T-helper 1 cell treated with Interleukin-12 subunit alpha and Interleukin-12 subunit beta and Interleukin-4 antibody, amounts not matched to agents 30 μg/mL and 1 μg/mL, for 36 hours (primary cell): Measurements from ENCODE around the gene ZNF880.
"Not testable (repeated sequence)": the region's sequence is repeated elsewhere in the genome, so short reads cannot be mapped to it uniquely, and the experiment has no call there.

Source experiments
- H3K27ac Mint-ChIP-seq: one replicate; pipeline ENCODE4 v1.8.0; 2021; ENCODE audit warnings: mild to moderate bottlenecking, mixed read lengths
- H3K27me3 Mint-ChIP-seq: one replicate; pipeline ENCODE4 v1.8.0; 2021; ENCODE audit warnings: low read depth, mixed read lengths
- H3K36me3 Mint-ChIP-seq: one replicate; pipeline ENCODE4 v1.8.0; 2021; ENCODE audit warnings: low read depth, mixed read lengths
- H3K4me1 Mint-ChIP-seq: one replicate; pipeline ENCODE4 v1.8.0; 2021; ENCODE audit warnings: low read depth, mixed read lengths
- H3K4me3 Mint-ChIP-seq: one replicate; pipeline ENCODE4 v1.8.0; 2021; ENCODE audit warnings: mild to moderate bottlenecking, moderate library complexity, mixed read lengths
- H3K9me3 Mint-ChIP-seq: one replicate; pipeline ENCODE4 v1.8.0; 2021; ENCODE audit warnings: mixed read lengths

Gene ZNF880

DNA sequence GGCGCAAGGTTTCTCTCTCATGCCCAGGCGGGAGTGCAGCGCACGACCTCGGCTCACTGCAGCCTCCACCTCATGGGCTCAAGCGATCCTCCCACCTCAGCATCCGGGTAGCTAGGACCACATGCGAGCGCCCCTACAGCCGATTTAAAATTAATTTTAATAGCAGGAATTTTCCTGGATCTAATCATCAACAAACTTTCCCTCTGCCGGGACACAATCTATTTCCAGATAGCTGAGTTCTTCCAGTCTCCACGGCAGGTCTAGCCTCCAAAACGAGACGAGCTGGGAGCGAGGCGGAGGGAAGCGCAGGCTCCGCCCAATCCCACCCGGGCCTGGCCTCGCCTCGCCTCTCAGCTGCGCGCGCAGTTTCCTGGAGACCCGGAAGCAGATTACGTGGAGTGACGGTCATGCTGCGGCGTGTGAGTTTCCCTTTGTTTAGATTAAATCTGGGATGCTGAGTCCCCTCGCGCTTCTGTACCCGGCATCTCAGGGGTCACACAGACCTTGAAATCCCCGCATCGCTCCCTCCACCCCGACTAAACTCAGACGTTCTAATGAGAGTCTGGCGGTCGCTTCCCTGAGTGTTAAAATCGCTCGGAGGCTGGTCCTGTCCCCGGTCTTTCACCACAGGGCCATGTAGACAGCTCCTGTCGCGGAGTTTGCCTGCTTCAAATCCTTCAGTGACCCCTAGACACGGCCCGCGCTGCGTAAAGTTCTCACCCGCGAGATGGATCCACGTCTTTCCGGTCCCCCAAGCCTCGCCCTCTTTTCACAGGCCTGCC lies at the start of gene ZNF880:
TSS of gene ZNF880 (plus strand) at position 365 of the 782 bp plus-strand sequence. CDS start at position 408, 43 bp downstream.
- H3K4me3 Mint-ChIP-seq: peak within 1 kb of the TSS; percentile 84
- no peaks in the 10 kb centered on the region for H3K27me3 Mint-ChIP-seq
- peaks cover 65% of the 10 kb centered on the region for H3K9me3 Mint-ChIP-seq
- peak within 1 kb of the TSS; percentile 89 for H3K27ac Mint-ChIP-seq
- H3K36me3 Mint-ChIP-seq: peaks cover 38% of the 10 kb centered on the region
- peaks cover 6% of the 10 kb centered on the region for H3K4me1 Mint-ChIP-seq

DNA sequence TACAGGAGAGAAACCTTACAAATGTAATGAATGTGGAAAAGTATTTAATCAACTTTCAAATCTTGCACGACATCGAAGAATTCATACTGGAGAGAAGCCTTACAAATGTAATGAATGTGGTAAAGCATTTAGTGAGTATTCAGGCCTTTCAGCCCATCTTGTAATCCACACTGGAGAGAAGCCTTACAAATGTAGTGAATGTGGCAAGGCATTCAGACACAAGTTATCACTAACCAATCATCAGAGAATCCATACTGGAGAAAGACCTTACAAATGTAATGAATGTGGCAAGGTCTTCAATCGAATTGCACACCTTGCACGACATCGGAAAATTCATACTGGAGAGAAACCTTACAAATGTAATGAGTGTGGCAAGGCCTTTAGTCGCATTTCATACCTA lies 47.3 kb upstream of the ZNF880 start:
- Mint-ChIP-seq H3K27ac (no peak overlapping the region), H3K4me1 (no peaks in the 10 kb centered on the region), H3K4me3 (no peak overlapping the region)

DNA sequence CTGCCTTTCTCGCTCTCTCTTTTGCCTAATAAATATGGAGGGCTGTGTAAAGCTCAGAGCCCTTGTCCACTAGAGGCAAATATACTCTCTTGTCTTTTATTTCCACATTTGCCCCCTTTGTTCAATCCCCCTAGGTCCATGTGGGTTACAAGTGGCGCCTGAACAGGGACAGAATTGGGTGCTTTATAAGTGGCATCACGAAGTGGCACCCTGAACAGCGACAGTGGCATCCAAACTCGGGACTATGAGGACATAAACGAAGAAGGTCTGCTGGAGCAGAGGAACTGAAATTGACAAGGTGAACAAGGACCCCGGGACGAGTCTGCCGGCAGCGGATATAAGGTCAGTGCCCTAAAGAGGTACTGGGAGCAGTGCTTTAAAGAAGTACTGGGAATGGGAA lies 38.0 kb upstream of the ZNF880 start:
- Mint-ChIP-seq H3K36me3 (peaks cover 10% of the 10 kb centered on the region), H3K4me3 (no peak overlapping the region), H3K27ac (no peak overlapping the region), H3K9me3 (peaks cover 64% of the 10 kb centered on the region), H3K27me3 (no peaks in the 10 kb centered on the region), H3K4me1 (peaks cover 7% of the 10 kb centered on the region)

More for the DNA sequence above, 47.3 kb upstream of the ZNF880 start:
- Mint-ChIP-seq H3K36me3 (peaks cover 62% of the 10 kb centered on the region), H3K27me3 (no peaks in the 10 kb centered on the region), H3K9me3 (peaks cover 82% of the 10 kb centered on the region)

DNA sequence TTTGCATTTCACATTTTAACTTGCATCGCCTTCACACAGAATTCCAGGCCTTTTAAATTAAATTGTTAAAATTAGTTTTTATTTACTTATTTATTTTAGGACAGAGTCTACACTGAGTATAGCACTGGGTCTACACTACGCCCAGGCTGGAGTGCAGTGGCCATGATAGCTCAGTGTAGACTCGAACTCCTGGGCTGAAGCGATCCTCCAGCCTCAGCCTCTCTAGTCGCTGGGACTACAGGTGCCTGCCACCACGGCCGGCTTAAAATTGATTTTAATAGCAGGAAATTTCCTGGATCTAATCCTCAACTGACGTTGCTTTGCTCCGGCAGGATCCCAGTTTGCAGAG lies 34.0 kb upstream of the ZNF880 start:
- Mint-ChIP-seq H3K36me3 (peaks cover 13% of the 10 kb centered on the region), H3K27me3 (no peaks in the 10 kb centered on the region), H3K9me3 (peaks cover 74% of the 10 kb centered on the region), H3K27ac (peak overlapping the region; percentile 90), H3K4me1 (peaks cover 10% of the 10 kb centered on the region), H3K4me3 (peak overlapping the region; percentile 87)

DNA sequence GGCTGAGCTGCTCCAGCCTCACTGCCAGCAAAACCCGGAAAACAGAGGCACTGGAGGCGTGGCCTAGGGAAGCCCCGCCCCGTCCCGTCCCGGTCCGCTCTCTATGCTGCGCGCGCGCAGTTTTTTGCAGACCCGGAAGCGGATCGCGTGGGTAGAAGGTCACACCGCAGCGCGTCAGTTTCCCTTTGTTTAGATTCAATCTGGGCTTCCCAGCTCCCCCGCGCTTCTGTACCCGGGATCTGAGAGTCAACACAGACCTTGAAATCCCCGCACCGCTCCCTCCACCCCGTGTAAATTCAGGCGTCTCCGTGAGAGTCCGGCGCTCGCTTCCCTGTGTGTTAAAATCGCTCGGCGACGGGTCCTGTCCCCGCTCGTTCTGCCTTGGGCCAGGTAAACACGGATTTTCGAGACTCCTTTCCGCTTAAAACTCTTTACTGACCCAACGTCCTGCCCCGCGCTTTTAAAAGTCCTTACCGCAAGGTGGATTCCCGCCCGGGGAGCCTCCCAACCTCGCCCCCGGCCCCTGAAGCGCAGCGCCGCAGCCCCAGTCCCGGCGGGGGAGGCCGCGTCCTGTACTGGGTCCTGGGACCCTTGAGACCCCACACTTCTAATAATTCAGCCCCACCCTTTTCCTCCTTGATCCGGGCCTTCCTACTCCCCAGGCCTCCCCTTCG lies 33.5 kb upstream of the ZNF880 start, which contains the start of gene ZNF610:
TSS of gene ZNF610 (plus strand) at position 127 of the 674 bp plus-strand sequence. CDS start 12,930 bp downstream, outside the sequence.
- H3K27me3 Mint-ChIP-seq: no peaks in the 10 kb centered on the region
- peaks cover 11% of the 10 kb centered on the region for H3K36me3 Mint-ChIP-seq
- peak within 1 kb of the TSS; percentile 87 for H3K4me3 Mint-ChIP-seq
- peaks cover 10% of the 10 kb centered on the region for H3K4me1 Mint-ChIP-seq
- H3K27ac Mint-ChIP-seq: peak within 1 kb of the TSS; percentile 90
- H3K9me3 Mint-ChIP-seq: peaks cover 69% of the 10 kb centered on the region

DNA sequence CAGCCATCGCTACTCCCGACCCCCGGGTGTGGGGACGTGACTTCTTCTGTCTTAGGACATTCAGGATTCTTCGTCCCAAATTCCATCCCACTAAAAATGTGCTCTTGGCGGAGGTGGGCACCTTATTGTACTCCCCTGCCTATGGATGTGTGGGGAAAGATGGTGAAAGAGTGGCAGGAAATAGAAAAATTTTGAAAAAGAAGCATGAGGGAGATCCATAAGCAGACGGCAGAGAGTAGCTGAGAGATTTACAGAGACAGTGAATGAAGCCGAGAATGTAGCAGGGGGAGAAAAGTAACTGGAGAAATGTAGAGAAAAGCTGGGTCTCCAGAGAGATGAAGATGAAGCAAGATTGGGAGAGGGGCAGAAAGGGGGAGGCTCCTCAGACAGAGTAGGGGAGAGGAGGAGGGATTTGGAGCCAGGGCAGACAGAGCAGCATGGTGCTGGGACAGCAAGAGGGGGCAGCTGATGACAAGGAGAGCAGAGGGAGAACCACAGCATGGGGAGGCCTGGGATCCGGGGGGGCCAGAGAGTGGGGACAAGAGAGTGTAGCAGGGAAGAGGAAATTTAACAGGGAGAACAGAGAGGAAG lies 32.8 kb upstream of the ZNF880 start:
- Mint-ChIP-seq H3K27me3 (no peaks in the 10 kb centered on the region), H3K27ac (peak overlapping the region; percentile 87), H3K9me3 (peaks cover 64% of the 10 kb centered on the region), H3K4me1 (peaks cover 10% of the 10 kb centered on the region), H3K4me3 (peak overlapping the region; percentile 87), H3K36me3 (peaks cover 10% of the 10 kb centered on the region)

DNA sequence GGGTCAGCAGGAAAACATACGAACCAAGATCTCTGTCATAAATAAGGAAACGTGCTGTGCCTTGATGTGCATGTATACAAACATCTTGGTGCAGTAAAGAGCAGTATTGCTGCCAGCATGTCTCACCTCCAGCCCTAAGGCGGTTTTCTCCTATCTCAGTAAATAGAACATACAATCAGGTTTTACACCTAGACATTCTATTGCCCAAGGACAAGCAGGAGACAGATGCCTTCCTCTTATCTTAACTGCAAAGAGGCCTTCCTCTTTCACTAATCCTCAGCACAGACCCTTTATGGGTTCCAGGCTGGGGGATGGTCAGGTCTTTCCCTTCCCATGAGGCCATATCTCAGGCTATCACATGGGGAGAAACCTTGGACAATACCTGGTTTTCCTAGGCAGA lies 30.7 kb upstream of the ZNF880 start:
- H3K27ac Mint-ChIP-seq, H3K27me3 Mint-ChIP-seq, H3K4me3 Mint-ChIP-seq: not testable (repeated sequence)
- Mint-ChIP-seq H3K36me3 (peaks cover 10% of the 10 kb centered on the region), H3K4me1 (peaks cover 10% of the 10 kb centered on the region), H3K9me3 (peaks cover 47% of the 10 kb centered on the region)

DNA sequence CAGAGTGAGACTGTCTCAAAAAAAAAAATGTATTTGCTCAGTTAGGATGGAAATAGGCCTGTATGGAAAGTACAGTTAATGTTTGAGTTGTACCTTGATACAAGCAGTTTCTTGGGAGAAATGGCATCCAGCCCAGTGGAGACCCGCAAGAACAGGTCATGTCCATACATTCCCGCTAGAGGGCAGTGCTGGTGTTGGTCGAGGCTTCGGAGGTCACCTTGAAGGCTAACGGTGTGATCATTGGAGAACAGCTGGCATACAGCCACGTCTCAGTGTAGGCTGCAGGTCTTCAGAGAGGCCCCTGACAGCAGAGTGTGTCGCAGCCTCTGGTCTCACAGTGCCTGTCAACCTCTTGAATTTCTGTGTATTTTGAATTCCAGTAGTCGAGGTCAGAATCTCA lies 26.2 kb upstream of the ZNF880 start:
- Mint-ChIP-seq H3K27ac (no peak overlapping the region), H3K27me3 (no peaks in the 10 kb centered on the region), H3K4me3 (no peak overlapping the region), H3K36me3 (peaks cover 2% of the 10 kb centered on the region), H3K9me3 (peaks cover 39% of the 10 kb centered on the region), H3K4me1 (no peaks in the 10 kb centered on the region)

DNA sequence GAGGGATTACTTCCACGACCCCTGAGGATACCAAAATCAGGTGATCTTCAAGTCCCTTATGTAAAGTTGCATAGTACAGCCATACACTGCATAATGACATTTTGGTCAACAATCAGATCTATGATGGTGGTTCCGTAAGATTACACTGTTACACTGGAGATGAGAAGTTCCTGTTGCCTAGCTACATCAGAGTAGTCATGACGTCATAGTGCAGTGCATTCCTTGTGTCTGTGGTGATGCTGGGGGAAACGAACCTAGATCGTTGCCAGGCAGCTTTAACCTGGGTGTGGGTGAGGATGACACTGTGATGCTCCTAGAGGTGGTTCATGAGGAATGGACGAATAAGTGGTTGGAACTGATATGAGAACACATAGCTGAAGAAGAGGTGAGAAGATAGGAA lies 24.6 kb upstream of the ZNF880 start:
- H3K4me3 Mint-ChIP-seq: no peak overlapping the region
- H3K36me3 Mint-ChIP-seq: peaks cover 6% of the 10 kb centered on the region
- peaks cover 36% of the 10 kb centered on the region for H3K9me3 Mint-ChIP-seq
- no peaks in the 10 kb centered on the region for H3K4me1 Mint-ChIP-seq
- no peaks in the 10 kb centered on the region for H3K27me3 Mint-ChIP-seq
- no peak overlapping the region for H3K27ac Mint-ChIP-seq

DNA sequence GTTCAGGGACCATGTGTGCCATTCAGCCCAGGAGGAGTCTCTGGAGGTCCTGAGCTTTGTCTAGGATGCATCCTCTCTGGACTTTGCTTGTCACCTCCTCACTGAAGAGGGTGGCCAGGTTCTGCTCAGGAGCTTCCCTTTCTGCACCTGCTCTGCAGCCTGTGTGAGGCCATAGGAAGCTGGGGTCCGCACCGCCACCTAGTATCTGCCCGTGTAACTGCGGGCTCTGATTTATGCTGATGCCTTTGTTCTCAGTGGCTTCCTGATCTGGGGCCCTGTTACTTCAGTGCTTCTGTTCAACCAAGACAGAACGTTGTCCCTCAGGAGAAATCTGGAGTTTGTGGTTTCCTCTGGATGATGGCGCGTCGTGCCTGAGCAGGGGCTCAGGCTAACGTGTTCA lies 18.2 kb upstream of the ZNF880 start:
- Mint-ChIP-seq H3K36me3 (peaks cover 17% of the 10 kb centered on the region), H3K27ac (no peak overlapping the region), H3K4me3 (no peak overlapping the region), H3K27me3 (no peaks in the 10 kb centered on the region), H3K9me3 (peaks cover 59% of the 10 kb centered on the region), H3K4me1 (no peaks in the 10 kb centered on the region)

DNA sequence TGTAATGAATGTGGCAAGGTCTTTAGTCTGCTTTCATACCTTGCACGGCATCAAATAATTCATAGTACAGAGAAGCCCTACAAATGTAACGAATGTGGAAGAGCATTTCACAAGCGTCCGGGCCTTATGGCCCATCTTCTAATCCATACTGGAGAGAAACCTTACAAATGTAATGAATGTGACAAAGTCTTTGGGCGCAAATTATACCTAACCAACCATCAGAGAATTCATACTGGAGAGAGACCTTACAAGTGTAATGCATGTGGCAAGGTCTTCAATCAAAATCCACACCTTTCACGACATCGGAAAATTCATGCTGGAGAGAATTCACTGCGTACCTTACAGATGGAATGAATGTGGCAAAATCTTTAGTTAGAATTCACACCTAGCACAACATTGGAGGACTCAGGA lies 3.3 kb upstream of the ZNF880 start:
- no peak overlapping the region for H3K4me3 Mint-ChIP-seq
- H3K36me3 Mint-ChIP-seq: peaks cover 24% of the 10 kb centered on the region
- no peaks in the 10 kb centered on the region for H3K27me3 Mint-ChIP-seq
- H3K4me1 Mint-ChIP-seq: peaks cover 6% of the 10 kb centered on the region
- H3K9me3 Mint-ChIP-seq: peaks cover 60% of the 10 kb centered on the region
- no peak overlapping the region for H3K27ac Mint-ChIP-seq

DNA sequence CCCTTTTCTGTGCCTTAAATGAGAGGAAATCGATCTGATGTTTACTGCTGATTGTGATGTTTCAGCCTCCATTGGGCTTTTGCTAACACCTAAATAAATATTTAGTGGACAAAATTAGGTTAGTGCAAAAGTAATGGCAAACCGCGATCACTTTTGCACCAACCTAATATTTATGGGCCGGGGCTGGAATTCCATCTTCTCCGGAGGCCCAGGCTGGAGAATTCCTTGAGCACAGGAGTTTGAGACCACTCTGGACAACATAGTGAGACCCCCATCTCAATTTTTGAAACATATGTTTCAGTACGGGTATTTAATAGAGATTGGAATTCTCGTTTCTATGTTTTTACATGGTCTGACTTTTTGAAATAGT lies 603 bp downstream of the ZNF880 start:
- Mint-ChIP-seq H3K4me1 (peaks cover 6% of the 10 kb centered on the region), H3K27me3 (no peaks in the 10 kb centered on the region), H3K4me3 (peak overlapping the region; percentile 84), H3K27ac (peak overlapping the region; percentile 89), H3K36me3 (peaks cover 39% of the 10 kb centered on the region), H3K9me3 (peaks cover 67% of the 10 kb centered on the region)

DNA sequence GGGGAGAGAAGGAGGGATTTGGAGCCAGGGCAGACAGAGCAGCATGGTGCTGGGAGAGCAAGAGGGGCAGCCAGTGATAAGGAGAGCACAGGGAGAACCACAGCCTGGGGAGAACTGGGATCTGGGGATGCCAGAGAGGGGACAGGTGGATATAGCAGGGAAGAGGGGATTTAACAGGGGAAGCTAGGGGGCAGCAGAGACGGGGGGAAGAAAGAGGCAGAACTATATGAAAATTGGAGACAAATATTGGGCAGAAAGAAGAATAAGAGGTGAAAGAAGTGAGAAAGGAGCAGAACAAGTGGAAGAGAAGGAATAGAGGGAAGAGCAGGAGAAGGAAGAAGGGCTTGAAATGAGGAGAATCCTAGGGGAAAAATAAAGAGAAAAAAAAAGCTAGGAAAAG lies 21.4 kb downstream of the ZNF880 start:
- Mint-ChIP-seq H3K4me1 (no peaks in the 10 kb centered on the region), H3K27ac (no peak overlapping the region), H3K4me3 (no peak overlapping the region), H3K27me3 (no peaks in the 10 kb centered on the region), H3K36me3 (peaks cover 4% of the 10 kb centered on the region), H3K9me3 (peaks cover 56% of the 10 kb centered on the region)

DNA sequence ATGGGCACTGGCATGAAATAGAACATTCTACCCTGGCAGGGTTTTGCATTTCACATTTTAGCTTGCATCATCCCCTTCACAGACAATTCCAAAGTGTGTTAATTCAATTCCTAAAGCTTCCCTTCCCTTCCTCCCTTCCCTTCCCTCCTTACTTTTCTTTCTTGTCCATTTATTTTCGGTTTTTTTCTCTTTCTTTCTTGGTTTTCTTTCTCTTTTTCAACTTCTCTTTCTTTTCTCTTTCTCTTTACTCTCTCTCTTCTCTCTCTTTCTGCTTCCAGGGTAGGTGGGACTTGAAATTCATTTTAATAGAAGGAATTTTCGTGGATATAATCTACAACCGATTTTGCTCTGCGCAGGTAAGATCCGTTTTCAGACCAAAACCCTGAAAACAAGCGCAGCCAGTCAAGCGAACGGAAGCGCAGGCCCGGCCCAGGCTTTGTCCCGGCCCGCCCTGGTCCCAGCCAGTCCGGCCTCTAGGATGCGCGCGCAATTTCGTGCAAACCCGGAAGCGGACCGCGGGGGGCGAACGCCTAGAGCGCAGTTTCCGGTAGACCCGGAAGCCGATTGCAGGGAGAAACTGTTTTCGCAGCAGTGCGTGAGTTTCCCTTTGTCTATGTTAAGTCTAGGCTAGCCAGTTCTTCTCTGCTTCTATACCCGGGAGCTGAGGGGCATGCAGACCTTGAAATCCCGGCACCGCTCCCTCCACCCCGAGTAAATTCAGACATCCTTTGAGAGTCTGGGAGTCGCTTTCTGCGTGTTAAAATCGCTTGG lies 27.8 kb downstream of the ZNF880 start, which contains the start of gene ZNF528:
TSS of gene ZNF528 (plus strand) at position 540 of the 771 bp plus-strand sequence. CDS start 4,165 bp downstream, outside the sequence.
- Mint-ChIP-seq H3K9me3 (peaks cover 71% of the 10 kb centered on the region), H3K4me1 (peaks cover 10% of the 10 kb centered on the region), H3K27me3 (no peaks in the 10 kb centered on the region), H3K4me3 (peak within 1 kb of the TSS; percentile 87), H3K36me3 (peaks cover 42% of the 10 kb centered on the region), H3K27ac (peak within 1 kb of the TSS; percentile 85)
